Measurements from ENCODE around the gene ADGRA1. TPM values are rescaled to one million over a fixed set of nuclear protein-coding genes. Genes with fewer than 3 reads are reported as not detected.
"Not testable (repeated sequence)": the region's sequence is repeated elsewhere in the genome, so short reads cannot be mapped to it uniquely, and the experiment has no call there.

Gene ADGRA1
- total RNA-seq, 2 experiments from 2014 or later = not detected

- Mint-ChIP-seq H3K27ac (no peak overlapping the region), H3K27me3 (no peaks in the 10 kb centered on the region), H3K9me3 (no peaks in the 10 kb centered on the region), H3K4me1 (ENCODE audit: low read depth) (no peaks in the 10 kb centered on the region), H3K4me3 (no peak overlapping the region), H3K36me3 (no peaks in the 10 kb centered on the region)
- ChIA-PET CTCF (no interaction called here), POLR2A (no interaction called here)
- intact Hi-C loops (cut with micrococcal nuclease) = no loop called here
- DNase-seq = no peak
Observed at GRCh38 chr10:133046390-133046765, 41.3 kb upstream of the ADGRA1 start.

DNA sequence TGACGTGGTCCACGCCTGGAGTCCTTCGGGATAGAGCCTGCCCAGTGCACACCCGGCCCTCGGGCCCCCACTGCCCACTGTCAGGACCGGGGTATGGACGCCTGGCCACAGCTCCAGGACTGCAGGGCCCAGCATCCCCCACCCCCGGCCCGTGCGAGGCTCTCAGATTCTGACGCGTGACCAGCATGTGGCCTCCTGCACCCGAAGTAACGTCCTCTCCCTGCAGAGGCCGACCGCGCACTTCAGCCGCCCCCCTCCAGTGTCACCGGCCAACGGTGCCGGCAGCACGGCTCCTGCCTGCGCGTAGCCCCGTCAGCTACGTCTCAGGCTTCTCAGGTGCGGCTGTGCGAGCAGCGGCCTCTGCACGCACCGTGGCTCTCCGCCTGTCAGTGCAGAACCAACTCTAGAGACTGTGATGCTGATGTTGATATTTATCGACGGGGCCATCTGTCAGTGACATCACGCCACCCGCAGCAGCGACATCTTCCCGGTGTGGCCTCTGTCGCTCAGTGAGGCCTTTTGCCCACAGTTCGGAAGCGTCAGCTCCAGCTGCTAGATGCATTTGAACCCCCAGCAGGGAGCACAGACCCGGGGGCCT is 40.1 kb upstream of the ADGRA1 start:
- POLR2A ChIA-PET = no interaction called here
- no peaks in the 10 kb centered on the region for H3K36me3 Mint-ChIP-seq
- no peak overlapping the region for H3K27ac Mint-ChIP-seq
- no peak for DNase-seq
- no peaks in the 10 kb centered on the region for H3K9me3 Mint-ChIP-seq
- H3K27me3 Mint-ChIP-seq = no peaks in the 10 kb centered on the region
- H3K4me1 Mint-ChIP-seq (ENCODE audit: low read depth) = no peaks in the 10 kb centered on the region
- no peak overlapping the region for H3K4me3 Mint-ChIP-seq
- CTCF ChIA-PET = no interaction called here
- intact Hi-C loops (cut with micrococcal nuclease) = no loop called here

DNA sequence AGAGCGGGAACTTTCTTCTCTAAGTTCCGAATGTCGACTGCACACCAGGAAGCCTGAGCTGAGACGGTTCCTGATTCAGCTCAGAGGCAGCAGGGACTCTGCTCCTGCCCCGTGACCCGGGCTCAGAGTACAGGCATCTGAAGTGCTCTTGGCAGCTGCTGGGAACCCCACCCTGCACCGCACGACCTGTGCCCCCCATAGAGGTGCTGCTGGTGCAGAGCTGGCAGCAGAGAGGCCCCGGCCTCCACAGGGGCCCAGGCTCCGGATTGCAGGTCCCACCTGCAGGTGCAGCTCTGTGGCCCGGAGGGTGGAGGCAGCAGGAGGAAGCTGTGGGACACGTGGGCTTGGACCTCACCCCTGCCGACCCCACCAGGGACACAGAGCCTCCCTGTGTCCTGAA is 39.5 kb upstream of the ADGRA1 start:
- intact Hi-C loops (cut with micrococcal nuclease) = no loop called here
- CTCF ChIA-PET = no interaction called here

GRCh38 chr10:133048926-133049325 is 38.8 kb upstream of the ADGRA1 start:
- no peaks in the 10 kb centered on the region for H3K4me1 Mint-ChIP-seq (ENCODE audit: low read depth)
- ChIA-PET POLR2A (no interaction called here), CTCF (no interaction called here)
- H3K27ac Mint-ChIP-seq = no peak overlapping the region
- intact Hi-C loops (cut with micrococcal nuclease) = no loop called here
- H3K9me3 Mint-ChIP-seq = no peaks in the 10 kb centered on the region
- no peaks in the 10 kb centered on the region for H3K27me3 Mint-ChIP-seq
- no peak overlapping the region for H3K4me3 Mint-ChIP-seq
- no peak for DNase-seq
- H3K36me3 Mint-ChIP-seq = no peaks in the 10 kb centered on the region

More for the DNA sequence above, 39.5 kb upstream of the ADGRA1 start:
- Mint-ChIP-seq H3K27ac (no peak overlapping the region), H3K27me3 (no peaks in the 10 kb centered on the region), H3K4me3 (no peak overlapping the region), H3K9me3 (no peaks in the 10 kb centered on the region), H3K4me1 (ENCODE audit: low read depth) (no peaks in the 10 kb centered on the region), H3K36me3 (no peaks in the 10 kb centered on the region)
- POLR2A ChIA-PET = no interaction called here
- DNase-seq = no peak

DNA sequence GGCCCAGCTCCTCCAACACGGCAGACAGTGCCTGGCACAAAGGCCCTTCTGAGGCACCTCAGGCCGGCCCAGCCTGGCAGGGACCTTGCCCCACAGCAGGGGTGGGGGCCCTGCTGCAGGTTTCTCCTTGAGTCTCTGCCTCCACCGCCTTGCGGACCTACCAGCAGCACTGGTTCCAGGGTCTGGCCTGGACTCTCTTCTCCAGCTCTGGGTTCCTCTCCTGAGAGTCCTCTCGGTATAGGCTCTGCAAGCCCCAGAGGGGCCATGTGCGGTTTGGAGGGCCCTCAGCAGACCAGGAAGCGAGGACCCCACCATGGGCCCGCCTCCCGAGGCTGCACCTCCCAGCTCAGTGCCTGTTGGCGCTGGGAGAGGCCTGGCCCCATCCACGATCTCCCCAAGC is 38.1 kb upstream of the ADGRA1 start:
- no peak overlapping the region for H3K27ac Mint-ChIP-seq
- ChIA-PET CTCF (no interaction called here), POLR2A (no interaction called here)
- H3K36me3 Mint-ChIP-seq = no peaks in the 10 kb centered on the region
- H3K4me3 Mint-ChIP-seq = no peak overlapping the region
- no peaks in the 10 kb centered on the region for H3K27me3 Mint-ChIP-seq
- intact Hi-C loops (cut with micrococcal nuclease) = no loop called here
- no peak for DNase-seq
- H3K9me3 Mint-ChIP-seq = no peaks in the 10 kb centered on the region
- H3K4me1 Mint-ChIP-seq (ENCODE audit: low read depth) = no peaks in the 10 kb centered on the region

- POLR2A ChIA-PET = no interaction called here
- H3K4me1 Mint-ChIP-seq (ENCODE audit: low read depth) = no peaks in the 10 kb centered on the region
- DNase-seq = no peak
- no peaks in the 10 kb centered on the region for H3K9me3 Mint-ChIP-seq
- H3K27me3 Mint-ChIP-seq = no peaks in the 10 kb centered on the region
- no peak overlapping the region for H3K4me3 Mint-ChIP-seq
- no peak overlapping the region for H3K27ac Mint-ChIP-seq
- CTCF ChIA-PET = no interaction called here
- H3K36me3 Mint-ChIP-seq = no peaks in the 10 kb centered on the region
- intact Hi-C loops (cut with micrococcal nuclease) = no loop called here
Observed at GRCh38 chr10:133050371-133050770, 37.4 kb upstream of the ADGRA1 start.

DNA sequence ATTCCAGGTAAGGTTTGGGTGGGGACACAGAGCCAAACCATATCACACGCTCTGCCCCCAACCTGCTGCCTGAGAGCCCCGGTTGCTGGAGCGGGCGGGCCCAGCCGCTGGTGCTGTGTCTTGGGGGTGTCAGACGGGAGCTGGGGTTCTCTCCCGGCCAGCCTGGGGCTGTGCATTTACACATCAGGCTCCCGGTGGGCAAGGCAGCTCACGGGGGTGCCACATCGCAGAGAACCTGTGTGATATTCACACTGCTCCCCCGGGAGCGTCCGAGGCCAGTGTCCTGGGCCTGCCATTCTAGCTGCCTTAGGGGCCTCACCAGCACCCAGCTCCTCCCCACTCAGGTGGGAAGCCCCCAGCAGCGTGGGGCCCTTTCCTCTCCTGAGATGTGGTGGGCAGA is 35.6 kb upstream of the ADGRA1 start:
- no peaks in the 10 kb centered on the region for H3K36me3 Mint-ChIP-seq
- no peak overlapping the region for H3K4me3 Mint-ChIP-seq
- H3K9me3 Mint-ChIP-seq = no peaks in the 10 kb centered on the region
- intact Hi-C loops (cut with micrococcal nuclease) = no loop called here
- no peak for DNase-seq
- CTCF ChIA-PET = no interaction called here
- POLR2A ChIA-PET = no interaction called here
- H3K4me1 Mint-ChIP-seq (ENCODE audit: low read depth) = no peaks in the 10 kb centered on the region
- peaks cover 3% of the 10 kb centered on the region for H3K27me3 Mint-ChIP-seq
- no peak overlapping the region for H3K27ac Mint-ChIP-seq

GRCh38 chr10:133053527-133054133 is 34.1 kb upstream of the ADGRA1 start:
- DNase-seq; H3K27me3 Mint-ChIP-seq; H3K36me3 Mint-ChIP-seq; H3K27ac Mint-ChIP-seq; H3K4me3 Mint-ChIP-seq; CTCF ChIA-PET; intact Hi-C loops (cut with micrococcal nuclease); H3K4me1 Mint-ChIP-seq (ENCODE audit: low read depth); H3K9me3 Mint-ChIP-seq; POLR2A ChIA-PET: not testable (repeated sequence)

GRCh38 chr10:133055470-133055869 is 32.3 kb upstream of the ADGRA1 start:
- CTCF ChIA-PET = no interaction called here
- Mint-ChIP-seq H3K36me3 (no peaks in the 10 kb centered on the region), H3K4me3 (no peak overlapping the region), H3K27ac (no peak overlapping the region), H3K9me3 (no peaks in the 10 kb centered on the region), H3K4me1 (ENCODE audit: low read depth) (peaks cover 14% of the 10 kb centered on the region), H3K27me3 (peaks cover 4% of the 10 kb centered on the region)
- DNase-seq = no peak
- intact Hi-C loops (cut with micrococcal nuclease) = no loop called here
- POLR2A ChIA-PET = no interaction called here

- Mint-ChIP-seq H3K4me3 (no peak overlapping the region), H3K27me3 (peaks cover 4% of the 10 kb centered on the region), H3K36me3 (no peaks in the 10 kb centered on the region), H3K27ac (no peak overlapping the region), H3K9me3 (no peaks in the 10 kb centered on the region), H3K4me1 (ENCODE audit: low read depth) (peaks cover 14% of the 10 kb centered on the region)
- DNase-seq = no peak
- ChIA-PET POLR2A (no interaction called here), CTCF (no interaction called here)
- intact Hi-C loops (cut with micrococcal nuclease) = no loop called here
Observed at GRCh38 chr10:133056001-133056400, 31.7 kb upstream of the ADGRA1 start.

DNA sequence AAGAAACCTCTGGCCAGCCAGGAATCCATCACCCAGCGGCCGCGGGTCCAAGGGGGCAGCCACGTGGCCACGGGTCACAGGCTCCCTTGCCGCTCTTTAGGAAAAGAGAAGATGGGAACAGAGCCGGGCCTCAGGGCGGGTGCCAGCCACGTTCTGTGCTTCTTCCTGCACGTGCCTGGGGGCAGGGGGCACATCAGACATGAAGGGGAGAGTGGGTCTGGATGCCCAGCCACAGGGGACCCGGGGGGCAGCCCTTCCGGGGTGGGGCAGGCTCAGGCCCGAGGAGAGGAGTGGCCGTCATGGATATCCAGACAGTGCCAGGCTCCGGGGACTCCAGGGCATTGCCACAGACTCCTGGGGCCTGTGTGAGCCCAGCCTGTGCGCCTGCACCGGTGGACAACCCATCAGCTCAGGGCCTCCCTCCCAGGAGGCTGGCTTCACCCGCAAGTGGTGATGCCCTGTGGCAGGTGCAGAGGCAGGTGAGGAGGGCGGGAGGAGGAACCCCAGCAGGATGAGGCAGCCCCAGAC is 31.0 kb upstream of the ADGRA1 start:
- no peak overlapping the region for H3K27ac Mint-ChIP-seq
- DNase-seq = no peak
- H3K36me3 Mint-ChIP-seq = no peaks in the 10 kb centered on the region
- H3K4me1 Mint-ChIP-seq (ENCODE audit: low read depth) = peaks cover 14% of the 10 kb centered on the region
- peaks cover 4% of the 10 kb centered on the region for H3K27me3 Mint-ChIP-seq
- H3K9me3 Mint-ChIP-seq = no peaks in the 10 kb centered on the region
- no peak overlapping the region for H3K4me3 Mint-ChIP-seq
- intact Hi-C loops (cut with micrococcal nuclease) = no loop called here
- ChIA-PET CTCF (no interaction called here), POLR2A (no interaction called here)

DNA sequence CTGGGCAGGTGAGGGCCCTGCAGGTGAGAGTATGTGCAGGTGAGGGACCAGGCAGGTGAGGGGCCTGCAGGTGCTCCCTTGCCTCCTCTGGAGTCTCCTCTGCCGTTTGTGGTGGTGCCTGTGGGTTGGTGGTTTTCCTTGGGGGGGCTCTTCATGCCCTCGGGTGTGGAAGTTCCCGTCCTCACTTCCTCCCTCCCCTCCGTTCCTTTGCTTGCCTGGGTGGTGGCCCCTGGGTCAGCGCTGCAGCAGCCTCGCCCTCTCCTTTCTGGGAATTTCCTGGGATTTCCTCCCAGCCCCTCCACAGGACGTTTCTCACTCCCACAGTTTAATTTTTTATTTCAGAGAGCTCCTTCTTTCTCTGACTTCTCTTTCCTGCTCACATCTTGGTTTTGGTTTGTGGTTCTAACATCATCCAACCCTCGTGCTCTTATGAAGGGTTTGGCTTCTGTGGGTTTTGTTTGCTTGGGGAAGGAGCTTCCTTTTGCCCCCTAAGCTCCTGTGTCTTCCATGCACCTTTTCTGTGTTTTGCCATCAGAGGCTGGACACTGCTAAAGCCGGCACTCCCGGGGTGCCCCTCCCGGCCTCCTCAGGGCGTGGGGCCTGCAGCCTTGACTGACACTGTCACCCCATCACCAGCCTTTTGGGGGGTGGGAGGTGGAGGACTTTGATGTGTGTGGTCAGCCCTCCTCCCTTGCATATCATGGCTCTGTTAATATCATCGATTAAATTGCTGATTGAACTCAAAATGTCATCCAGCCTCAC is 29.2 kb upstream of the ADGRA1 start:
- peaks cover 14% of the 10 kb centered on the region for H3K4me1 Mint-ChIP-seq (ENCODE audit: low read depth)
- intact Hi-C loops (cut with micrococcal nuclease) = no loop called here
- ChIA-PET CTCF (no interaction called here), POLR2A (no interaction called here)
- no peak overlapping the region for H3K4me3 Mint-ChIP-seq
- no peak for DNase-seq
- no peaks in the 10 kb centered on the region for H3K9me3 Mint-ChIP-seq
- no peaks in the 10 kb centered on the region for H3K36me3 Mint-ChIP-seq
- no peak overlapping the region for H3K27ac Mint-ChIP-seq
- peaks cover 4% of the 10 kb centered on the region for H3K27me3 Mint-ChIP-seq

DNA sequence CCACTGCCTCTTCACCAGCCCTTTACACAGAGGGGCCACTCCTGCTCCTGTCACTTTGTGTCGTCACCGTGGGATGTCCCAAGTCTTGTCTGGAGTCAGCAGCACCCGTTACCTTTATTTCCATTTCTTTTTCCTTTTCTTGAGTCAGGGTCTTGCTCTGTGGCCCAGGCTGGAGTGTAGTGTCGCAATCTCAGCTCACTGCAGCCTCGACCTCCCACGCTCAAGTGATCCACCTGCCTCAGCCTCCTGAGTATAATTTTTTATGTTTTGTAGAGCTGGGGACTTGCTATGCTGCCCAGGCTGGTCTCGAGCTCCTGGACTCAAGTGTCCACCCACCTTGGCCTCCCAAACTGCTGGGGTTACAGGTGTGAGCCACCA is 28.6 kb upstream of the ADGRA1 start:
- Mint-ChIP-seq H3K36me3 (no peaks in the 10 kb centered on the region), H3K9me3 (no peaks in the 10 kb centered on the region), H3K27ac (no peak overlapping the region), H3K27me3 (peaks cover 4% of the 10 kb centered on the region), H3K4me3 (no peak overlapping the region), H3K4me1 (ENCODE audit: low read depth) (peaks cover 14% of the 10 kb centered on the region)
- intact Hi-C loops (cut with micrococcal nuclease) = no loop called here
- DNase-seq = no peak
- ChIA-PET POLR2A (interaction anchor here (0.6 kb wide), 1 partner anchor 1690 kb away, joined by 4 read pairs; no protein-coding TSS in a partner anchor), CTCF (no interaction called here)

All from activated CD4-positive, alpha-beta memory T cell treated with anti-CD3 and anti-CD28 coated beads for 36 hours (primary cell).